ENCODE results near the gene STS. TPM values are rescaled to one million over a fixed set of nuclear protein-coding genes. Genes with fewer than 3 reads are reported as not detected.

STS gene
- total and polyA plus RNA-seq, 10 of the 15 experiments (the other 5 are each of a cell fraction or from before 2014, with no cell fraction given), result 1.6 to 19.4 (median 4.7) TPM

Small RNA genes within 50 kb of the gene (microRNA-seq; reads per million reads assigned to microRNA genes)
- gene MIR4767, result 12.6 reads per million, percentile 47 among the genes with 10 or more reads in this experiment

Small RNA genes within 50 kb of the gene (small RNA-seq; reads per million reads assigned to genes)
- 8.6 reads per million, percentile 94 among the genes with 10 or more reads in this experiment for gene MIR4767

Other genes starting within 250 kb of the STS start
- gene PUDP, start 441 bp downstream of the STS start, total RNA-seq (2014; rRNA removed), result 30.8 and 33.5 TPM in 2 replicates
- gene PUDP, start 441 bp downstream of the STS start, total RNA-seq (2014; rRNA removed; fragmentation: Illumina TruSeq; extraction: Trizol), result 35.6 and 38.6 TPM in 2 replicates
- gene PUDP, start 441 bp downstream of the STS start, total RNA-seq (2021), result 51.6 and 58.6 TPM in 2 replicates
- 81.2 and 89.2 TPM in 2 replicates for gene PUDP, start 441 bp downstream of the STS start, polyA plus RNA-seq (2011; rRNA removed)
- gene PUDP, start 441 bp downstream of the STS start, polyA plus RNA-seq (2014; fragmentation: Illumina TruSeq; extraction: Trizol), result 61.2 and 62.5 TPM in 2 replicates
- 10 to 100 TPM; 68.9 to 83.5 TPM for gene PUDP, start 441 bp downstream of the STS start, polyA plus RNA-seq (2014; fragmentation: Nextera tagmentation; extraction: Ambion mirVana)
- 46.3 and 58.9 TPM in 2 replicates for gene PUDP, start 441 bp downstream of the STS start, polyA plus RNA-seq (2014; rRNA removed)
- 10 to 100 TPM; 61.0 to 64.7 TPM for gene PUDP, start 441 bp downstream of the STS start, polyA plus RNA-seq (2016; fragmentation: Nextera tagmentation; extraction: Ambion mirVana)

Data from GM12878 (cell line).